HG02610 (cell line): ENCODE results near the gene MCFD2.
A peak's percentile ranks its signal among the peaks of the same experiment; 100 is the strongest.

Experiments used
- ATAC-seq: cut with Tn5 transposase; IDR thresholded peaks from one replicate; pipeline ENCODE4 v1.9.1; 2021; ENCODE audit warnings: mild to moderate bottlenecking, moderate library complexity; ENCODE audit not compliant: unreplicated experiment

The MCFD2 gene

DNA sequence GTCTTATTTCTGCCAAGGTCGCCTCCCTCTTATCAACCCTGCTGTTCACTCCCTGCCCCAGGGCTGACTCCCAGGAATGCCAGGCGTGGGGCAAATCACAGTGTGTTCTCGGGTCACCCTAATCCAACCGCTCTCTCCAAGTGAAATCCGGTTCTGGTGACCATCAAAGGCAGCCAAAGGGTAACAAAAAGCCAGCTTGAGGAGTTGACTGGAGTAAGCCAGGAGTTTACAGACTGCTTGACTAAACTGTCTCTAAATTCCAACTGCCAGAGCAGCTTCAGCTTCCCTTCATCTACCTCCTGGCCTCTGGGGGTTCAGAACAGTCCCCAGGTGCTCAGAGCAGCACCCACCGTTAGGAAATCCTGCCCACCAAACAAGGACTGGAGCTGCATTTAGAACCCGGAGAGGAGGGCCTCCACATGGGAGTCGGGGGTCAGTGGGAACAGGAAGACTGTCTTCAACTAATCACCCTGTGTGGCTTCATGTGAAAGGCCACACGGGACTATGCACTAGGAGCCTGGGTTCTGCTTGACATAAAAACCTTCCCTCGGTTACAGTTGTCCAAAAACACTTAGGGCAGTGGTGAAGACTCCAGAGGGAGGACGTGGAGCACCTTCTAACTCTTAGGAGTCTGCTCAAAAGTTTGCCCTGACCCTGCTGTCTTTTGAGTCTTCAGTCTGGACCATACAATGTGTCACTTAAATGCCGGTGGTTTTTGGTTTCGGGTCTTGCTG lies 24.2 kb upstream of the MCFD2 start:
- ATAC-seq, result no peak

DNA sequence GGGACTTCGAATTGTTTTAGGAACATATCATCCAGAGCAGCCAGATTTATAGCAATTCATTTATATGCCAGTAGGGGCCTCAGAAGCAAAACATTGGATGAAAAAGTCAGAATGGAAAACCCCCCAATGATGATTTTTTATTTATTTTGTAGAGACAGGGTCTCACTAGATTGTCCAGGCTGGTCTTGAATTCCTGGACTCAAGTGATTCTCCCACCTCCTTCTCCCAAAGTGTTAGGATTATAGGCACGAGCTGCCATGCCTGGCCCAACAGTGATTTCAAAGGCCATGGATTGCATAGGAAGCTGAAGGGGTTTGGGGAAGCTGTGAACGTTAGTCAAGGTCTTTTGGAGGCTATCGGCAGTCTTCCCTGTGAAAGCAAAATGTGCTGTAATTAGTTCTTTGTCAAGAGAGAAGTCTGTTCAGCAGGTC lies 21.9 kb upstream of the MCFD2 start:
- ATAC-seq, result no peak

DNA sequence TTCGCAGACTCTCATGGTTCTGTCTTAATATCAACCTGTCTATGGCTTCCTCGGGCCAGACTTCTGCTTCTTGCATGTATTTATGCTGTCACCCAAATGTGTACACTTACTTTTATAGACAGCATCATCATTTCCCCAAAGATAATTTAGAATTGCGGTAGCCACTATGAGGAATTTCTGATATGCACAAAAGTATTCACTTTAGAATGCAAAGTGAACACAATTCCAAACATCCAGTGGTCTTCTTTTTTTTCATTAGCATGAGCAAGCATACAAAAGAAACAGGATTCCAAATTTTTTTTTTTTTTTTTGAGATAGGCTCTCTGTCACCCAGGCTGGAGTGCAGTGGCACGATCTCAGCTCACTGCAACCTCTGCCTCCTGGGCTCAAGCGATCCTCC lies 21.0 kb upstream of the MCFD2 start:
- ATAC-seq, result no peak

DNA sequence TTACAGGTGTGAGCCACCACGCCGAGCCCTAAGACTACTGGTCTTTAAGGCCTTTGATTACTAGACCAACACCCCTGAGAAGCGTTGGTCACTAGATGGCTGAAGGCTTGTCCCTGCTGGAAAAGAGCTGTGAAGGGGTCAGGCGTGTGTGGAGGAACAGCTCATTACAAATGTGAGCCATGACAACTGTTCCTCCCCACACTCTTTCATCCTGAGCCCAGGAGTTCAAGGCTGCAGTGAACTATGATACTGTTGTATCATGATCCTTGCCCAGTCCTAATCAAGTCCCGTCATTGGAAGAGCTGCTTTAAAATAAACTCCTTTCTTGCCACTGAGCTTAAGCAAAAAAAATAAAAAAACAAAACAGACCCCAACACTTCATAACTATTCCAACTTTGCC lies 19.5 kb upstream of the MCFD2 start:
- no peak for ATAC-seq

DNA sequence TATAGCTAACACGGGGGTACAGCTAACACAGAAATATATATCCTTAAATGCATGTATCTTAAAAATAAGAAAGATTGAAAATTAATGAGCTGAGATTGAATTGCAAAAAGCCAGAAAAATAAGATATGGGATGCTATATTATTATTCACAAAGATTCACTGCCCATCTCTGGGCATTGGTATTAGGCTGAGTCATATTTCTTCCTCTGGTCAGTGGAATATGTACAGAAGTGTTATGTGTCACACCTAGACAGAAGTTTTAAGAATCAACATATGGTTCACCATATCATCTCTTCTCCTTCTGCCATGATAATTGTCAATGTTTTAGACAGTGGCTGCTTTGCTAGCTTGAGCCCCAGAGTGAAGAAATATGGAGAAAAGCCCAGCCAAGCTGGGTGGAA lies 14.0 kb upstream of the MCFD2 start:
- no peak for ATAC-seq

DNA sequence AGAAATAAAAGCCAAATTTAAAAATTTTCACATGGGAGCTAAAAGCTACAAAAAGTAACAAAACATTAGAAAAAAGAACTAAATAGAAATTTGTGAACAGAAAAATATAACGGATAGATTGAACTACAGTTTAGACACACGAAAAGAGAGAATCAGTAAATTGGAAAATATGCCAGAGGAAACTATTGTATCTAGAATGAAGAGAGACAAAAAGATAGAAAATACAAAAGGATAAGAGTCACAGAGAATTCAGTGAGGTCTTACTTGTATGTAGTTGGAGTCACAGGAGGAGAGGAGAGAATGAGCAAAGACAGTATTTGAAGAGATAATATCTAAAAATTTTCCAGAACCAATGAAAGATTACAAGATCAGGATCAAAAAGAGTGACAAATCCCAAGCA lies 11.3 kb upstream of the MCFD2 start:
- ATAC-seq, result no peak

DNA sequence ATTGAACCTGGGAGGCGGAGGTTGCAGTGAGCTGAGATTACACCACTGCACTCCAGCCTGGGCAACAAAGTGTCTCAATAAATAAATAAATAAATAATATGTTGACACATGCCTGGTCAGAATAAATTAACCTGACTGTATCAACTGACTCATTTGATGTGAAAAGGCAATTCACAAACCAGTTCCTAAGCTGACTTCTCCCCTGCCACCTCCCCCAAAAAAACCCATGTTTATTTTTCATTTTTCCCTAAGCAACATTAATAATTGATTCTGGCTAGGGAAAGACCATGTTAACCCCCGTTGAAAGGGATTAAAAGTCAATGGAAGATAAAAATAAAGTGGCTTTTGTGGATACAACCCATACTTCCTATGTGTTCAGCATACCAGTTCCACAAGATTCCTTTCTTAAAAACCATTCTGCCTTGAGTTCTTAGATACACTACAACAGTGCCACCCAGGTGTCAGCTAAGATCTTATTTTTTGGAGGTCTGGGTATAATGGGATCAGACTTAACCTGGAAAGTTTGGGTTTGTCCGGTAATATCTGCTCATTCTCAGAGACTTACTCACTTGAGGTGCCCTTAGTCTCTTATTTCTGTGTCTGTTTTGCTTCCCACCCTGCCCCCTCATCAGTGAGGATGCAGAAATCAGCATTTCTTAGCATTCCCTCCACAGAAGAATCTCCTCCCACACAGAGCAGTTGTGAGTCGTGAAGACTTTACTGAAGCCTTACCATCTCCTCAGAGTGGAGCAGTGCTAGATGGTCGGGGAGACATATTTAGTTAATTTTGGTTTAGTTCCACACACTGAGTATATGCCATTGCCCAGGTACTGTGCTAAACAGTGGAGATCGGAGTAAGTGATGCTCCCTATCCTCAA lies 10.1 kb upstream of the MCFD2 start:
- no peak for ATAC-seq

DNA sequence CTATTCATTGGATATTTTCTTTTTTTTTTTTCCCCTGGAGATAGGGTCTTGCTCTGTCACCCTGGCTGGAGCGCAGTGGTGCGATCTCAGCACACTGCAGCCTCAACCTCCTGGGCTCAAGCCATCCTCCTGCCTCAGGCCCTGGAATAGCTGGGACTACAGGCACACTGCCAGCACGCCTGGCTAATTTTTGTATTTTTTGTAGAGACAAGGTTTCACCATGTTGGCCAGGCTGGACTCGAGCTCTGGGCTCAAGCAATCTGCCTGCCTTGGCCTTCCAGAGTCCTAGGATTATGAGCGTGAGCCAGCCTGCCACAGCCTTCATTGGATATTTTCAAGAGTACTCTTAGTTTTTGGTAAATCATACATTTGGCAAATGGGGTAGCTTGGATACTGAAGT lies 9.0 kb upstream of the MCFD2 start:
- no peak for ATAC-seq

DNA sequence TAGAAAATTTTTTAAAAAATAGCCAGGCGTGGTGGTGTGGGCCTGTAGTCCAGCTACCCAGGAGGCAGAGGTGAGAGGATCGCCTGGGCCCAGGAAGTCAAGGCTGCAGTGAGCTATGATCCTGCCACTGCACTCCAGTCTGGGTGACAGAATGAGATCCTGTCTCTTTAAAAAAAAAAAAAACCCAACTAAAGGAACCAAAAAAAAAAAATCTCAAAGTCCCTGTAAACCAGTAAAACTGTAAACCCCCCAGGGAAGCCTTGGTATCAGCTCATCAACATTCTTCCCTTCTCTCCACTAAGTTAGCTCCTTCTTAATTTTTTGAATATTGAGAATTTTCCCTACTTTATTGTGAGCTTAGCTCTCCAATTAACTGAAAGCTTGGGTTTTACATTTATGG lies 8.4 kb upstream of the MCFD2 start:
- ATAC-seq, result no peak

DNA sequence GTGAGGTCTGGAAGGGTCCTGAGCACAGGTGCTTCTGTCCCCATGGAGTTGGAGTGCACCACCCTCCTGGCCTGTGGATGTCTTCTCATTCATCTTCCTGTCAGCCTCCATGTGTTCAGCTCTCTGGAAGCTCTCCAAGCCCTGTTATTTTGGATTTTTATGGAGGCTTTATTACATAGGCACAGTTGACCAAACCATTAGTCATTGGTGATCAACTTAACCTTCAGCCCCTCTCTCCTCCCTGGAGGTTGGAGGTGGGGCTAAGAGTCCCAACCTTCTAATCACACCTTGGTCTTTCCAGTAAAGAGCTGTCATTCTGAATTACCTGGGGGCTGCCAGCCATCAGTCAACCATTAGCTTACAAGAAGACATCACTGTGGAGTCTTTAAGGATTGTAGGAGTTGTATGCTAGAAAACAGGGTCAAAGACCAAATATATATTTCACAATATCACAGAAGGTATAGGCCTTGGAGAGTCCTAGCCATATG lies 7.5 kb upstream of the MCFD2 start:
- no peak for ATAC-seq

DNA sequence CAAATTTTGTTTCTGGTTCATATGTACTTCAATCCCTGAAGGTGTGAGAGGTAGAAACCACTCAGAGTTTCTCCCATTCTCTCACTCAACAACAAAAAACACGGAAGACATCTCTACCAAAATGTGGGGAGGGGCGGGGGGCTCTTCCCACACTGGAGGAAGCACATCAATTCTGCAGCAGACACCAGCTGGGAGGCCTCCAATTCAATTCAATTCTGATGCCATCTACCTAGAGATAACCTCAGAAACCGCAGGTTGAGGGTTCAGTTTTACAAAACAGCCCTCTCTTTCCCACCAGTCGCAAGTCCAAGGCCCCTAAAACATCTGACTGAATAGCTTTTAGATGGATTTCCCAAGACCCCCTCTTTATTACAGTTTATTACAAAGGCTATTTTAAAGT lies 7.0 kb upstream of the MCFD2 start:
- no peak for ATAC-seq

DNA sequence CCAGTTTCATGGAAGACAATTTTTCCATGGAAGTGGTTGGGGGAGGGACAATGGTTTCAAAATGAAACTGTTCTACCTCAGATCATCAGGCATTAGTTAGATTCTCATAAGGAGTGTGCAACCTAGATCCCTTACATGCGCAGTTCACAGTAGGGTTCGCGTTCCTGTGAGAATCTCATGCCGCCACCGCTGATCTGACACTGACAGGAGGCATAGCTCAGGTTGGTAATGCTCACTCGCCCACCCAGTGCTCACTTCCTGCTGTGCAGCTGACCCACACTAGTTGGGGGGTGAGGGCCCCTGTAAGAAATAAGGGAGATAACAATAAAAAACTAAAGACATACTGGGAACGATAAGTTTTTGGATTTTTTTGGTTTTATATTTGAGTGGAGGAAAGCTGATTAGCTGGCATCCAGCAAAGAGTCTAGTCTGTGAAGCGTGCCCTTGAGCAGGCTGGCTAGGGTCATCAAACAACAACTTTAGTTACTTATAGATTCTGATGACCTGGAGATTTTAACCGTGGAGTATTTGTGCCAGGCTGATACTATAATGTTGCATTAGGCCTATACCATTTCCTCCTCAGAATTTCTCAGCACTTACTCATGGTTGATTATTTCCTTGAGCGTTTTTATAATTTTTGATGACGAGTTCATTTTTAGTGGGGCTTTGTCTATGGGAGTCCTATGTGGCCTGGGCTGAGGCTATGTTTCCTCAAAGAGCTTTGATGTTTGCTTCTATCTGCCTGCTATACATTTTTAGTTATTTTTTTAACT lies 6.3 kb upstream of the MCFD2 start:
- no peak for ATAC-seq

DNA sequence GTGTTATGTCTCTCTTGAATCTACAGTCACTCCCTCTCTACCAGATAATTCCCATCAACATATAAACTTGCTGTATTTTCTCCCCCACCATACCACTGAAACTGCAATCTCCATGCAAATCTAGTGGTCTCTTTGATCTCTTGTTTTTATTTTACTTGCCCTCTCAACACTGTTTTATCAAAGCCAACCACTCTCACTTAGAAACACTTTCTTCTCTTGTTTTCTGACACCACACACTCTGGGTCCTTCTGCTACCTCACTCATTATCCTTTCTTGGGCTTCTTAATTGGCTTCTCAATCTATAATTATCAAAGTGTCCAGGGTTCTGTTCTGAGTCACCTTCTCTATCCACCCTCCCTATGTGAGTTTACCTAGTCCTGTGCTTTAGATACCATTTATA lies 2.0 kb upstream of the MCFD2 start:
- peak; percentile 38 for ATAC-seq

DNA sequence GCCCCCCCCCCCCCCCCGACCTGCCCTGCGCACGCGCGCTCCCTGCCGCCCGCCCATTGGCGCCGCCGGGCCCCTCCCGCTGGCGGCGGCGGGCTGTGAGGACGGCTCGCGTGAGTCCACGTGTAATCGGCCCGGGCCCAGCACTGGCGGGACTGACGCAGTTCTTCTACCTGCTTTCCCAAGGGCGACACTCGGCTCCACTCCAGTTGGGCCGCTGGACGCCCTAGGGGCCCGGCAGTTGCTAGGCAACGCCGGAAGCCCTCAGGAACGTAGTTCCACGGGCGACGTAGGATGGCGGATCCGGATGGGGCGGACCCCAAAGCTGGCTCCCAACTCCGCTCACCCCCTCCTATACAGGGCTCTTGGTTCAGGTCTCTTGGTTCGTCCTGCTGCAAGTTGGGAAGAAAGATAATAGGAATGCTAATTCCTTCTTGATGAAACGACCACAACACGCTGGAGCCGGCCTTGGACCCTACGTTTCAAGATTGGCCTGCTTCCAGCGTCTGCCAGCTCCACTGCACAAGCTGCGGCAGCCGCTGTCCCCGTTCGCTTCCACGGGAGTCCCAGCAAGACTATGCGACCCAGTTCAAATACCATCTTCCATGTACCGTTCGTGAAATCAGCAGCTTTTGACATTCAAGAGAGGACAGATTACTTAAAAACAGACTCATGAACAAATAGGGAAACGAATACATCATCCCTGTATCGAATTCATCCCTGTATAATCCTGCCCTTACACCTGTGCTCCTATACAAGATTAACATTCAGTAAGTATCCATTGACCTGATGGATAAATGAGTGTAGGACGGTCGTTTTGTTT lies 415 bp upstream of the MCFD2 start:
- ATAC-seq, result peak; percentile 90

DNA sequence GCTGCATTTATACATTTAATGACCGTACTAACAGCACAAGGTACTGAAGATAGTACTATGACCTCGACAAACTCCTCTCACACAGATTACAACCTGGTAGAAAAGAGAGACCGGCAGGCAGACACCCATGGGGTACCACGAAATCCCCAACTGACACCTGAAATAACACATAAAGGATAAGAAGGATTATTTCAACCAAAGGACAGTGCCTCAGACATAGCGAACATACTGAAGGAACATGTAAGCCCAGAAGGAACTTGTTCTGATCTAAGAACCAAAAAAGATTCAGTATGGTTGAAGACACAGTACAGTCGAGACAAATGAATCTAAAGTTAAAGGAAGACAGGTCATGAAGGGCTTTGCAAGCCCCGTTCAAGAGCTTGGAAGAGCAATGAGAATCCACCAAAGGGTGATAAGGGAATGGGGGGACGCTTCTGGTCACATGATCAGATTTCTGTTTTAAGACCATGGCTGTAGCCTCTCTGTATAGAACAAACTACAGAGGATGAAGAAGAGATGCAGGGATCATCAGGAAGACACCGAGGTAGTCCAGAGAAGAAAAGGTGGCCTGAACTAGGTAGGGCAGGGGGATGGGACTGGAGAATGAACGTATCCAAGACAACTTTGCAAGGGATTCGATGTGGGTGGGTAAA lies 902 bp downstream of the MCFD2 start:
- ATAC-seq, result no peak

DNA sequence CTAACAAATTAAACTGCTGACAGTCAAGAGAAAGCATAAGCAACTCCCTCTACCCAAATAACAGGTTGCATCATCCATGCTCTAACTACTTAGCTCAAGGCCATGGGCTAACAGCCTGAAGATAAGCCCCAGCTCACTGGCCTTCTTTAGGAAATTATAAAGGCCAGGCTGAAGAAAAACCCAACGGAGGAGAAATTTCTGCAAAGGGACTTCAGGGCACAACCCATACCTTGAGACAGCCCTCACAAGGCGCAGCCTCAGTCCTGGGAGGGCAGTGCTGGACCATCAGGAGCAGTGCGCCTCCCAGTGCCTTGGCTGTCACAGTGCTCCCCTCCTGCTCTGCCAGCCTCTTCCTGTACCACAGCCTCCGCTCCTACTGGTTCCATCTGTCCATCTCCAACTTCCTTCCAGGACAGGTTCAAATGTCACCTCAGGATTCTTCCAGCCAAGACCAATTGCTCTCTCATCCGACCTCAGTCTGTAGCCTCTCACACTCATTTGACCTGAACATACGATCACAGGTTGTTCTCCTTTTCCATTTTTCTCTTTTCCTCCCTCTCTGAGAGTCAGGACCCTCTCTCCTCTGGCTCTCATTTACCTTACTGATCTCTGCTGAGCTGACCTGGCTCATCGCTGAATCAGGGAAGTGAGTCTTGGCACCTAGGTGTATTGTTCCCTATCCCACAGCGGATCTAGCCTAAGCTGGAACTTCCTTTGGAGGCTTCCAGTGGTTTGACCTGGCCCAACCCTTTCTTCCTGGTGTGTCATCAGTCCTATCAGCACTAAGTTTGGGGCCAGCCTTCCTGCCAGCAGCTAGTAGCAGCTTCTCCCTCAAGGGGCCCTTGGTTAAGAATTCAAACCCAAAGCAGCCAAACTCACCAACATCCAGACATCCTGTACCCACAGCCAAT lies 1.9 kb downstream of the MCFD2 start:
- no peak for ATAC-seq

DNA sequence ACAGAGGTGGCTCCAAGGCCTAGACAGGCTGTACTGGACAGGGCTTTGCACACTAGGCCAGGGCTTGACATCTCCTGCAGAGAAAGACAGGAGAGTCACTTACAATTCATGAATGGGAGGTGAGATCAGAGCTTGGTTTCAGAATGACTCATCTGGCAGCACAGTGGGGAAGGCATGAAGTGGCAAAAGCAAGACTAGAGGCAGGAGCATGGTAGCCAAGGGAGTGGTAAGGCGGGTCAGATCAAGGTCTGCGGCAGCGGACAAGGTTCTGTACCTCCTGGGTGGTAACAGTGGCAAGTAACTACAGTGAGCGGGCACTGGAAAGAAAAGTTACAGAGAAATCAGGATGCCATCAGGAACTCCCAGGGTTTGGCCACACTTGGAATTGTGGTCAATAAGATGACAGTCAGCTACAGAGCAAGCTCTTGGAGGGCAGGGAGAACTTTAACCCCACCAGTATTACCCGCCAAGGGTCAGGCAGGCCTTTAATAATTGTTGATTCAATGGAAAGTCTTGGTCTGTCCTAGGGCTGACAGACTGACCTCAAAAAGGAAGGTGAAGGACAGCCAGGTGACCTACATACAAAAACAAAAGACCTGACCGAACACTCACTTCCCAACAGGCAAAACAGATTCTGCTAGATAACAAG lies 5.7 kb downstream of the MCFD2 start:
- peak; percentile 96 for ATAC-seq

DNA sequence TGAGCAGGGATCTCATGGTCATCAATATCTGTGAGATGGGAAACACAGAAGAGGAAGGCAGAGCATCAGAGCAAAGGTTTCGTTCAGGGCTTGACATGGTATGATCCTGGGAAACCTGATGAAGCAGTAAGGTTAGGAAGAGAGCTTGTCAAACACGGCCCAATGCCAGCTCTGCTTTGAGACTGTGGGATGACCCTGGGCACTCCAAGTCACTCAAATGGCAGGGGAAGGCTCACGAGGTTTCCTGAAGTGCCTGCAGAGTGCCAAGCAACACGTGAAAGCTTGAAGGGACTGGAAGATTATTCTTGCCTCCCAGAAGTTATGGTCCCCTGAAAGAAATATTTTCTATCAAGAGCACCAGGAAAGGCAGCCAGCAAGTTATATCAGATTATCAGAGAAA lies 6.5 kb downstream of the MCFD2 start:
- no peak for ATAC-seq
